GM10847 (cell line): Measurements from ENCODE around the gene TBC1D3D.
"Not testable (repeated sequence)": the region's sequence is repeated elsewhere in the genome, so short reads cannot be mapped to it uniquely, and the experiment has no call there.

Experiments
- POLR2A ChIP-seq: IDR thresholded peaks from 2 replicates; pipeline ENCODE4 v1.6.1; 2011; ENCODE audit not compliant: insufficient read length; ENCODE audit errors: extremely low read depth

TBC1D3D gene

GRCh38 chr17:38003676-38004075 lies at the start of gene TBC1D3D:
TSS of gene TBC1D3D (plus strand) at chr17:38003976. CDS start at chr17:38005561, 1,585 bp downstream.
- not testable (repeated sequence) for TF ChIP-seq POLR2A

GRCh38 chr17:37988960-37989359 lies 14.8 kb upstream of the TBC1D3D start, which contains the start of gene TBC1D3L:
TSS of gene TBC1D3L (minus strand) at chr17:37989060. CDS start at chr17:37987520, 1,540 bp downstream.
- not testable (repeated sequence) for TF ChIP-seq POLR2A
